HG03066 (cell line): ENCODE data around the gene TNFSF9.
"Not testable (repeated sequence)": the region's sequence is repeated elsewhere in the genome, so short reads cannot be mapped to it uniquely, and the experiment has no call there.

Experiments
- ATAC-seq: cut with Tn5 transposase; IDR thresholded peaks from one replicate; pipeline ENCODE4 v1.9.1; 2021; ENCODE audit warnings: low read depth; ENCODE audit not compliant: unreplicated experiment

The TNFSF9 gene

GRCh38 chr19:6531163-6531955, 533 bp downstream of the TNFSF9 start:
- ATAC-seq = no peak

- no peak for ATAC-seq
Measured at GRCh38 chr19:6531956-6532243, 1.1 kb downstream of the TNFSF9 start.

GRCh38 chr19:6532244-6532999, 1.6 kb downstream of the TNFSF9 start:
- ATAC-seq = no peak

- no peak for ATAC-seq
Measured at GRCh38 chr19:6533000-6533328, 2.1 kb downstream of the TNFSF9 start.

- no peak for ATAC-seq
Measured at GRCh38 chr19:6533746-6534418, 3.1 kb downstream of the TNFSF9 start.

GRCh38 chr19:6534451-6535093, 3.7 kb downstream of the TNFSF9 start:
- ATAC-seq = no peak

- ATAC-seq = no peak
Measured at GRCh38 chr19:6535558-6536137, 4.8 kb downstream of the TNFSF9 start.

- ATAC-seq = no peak
Measured at GRCh38 chr19:6539514-6539913, 8.7 kb downstream of the TNFSF9 start.

- ATAC-seq = no peak
Measured at GRCh38 chr19:6540918-6541689, 10.3 kb downstream of the TNFSF9 start.

GRCh38 chr19:6543866-6544347, 13.1 kb downstream of the TNFSF9 start:
- ATAC-seq = no peak

- ATAC-seq = not testable (repeated sequence)
Measured at GRCh38 chr19:6550679-6551078, 19.9 kb downstream of the TNFSF9 start.

GRCh38 chr19:6551091-6551490, 20.3 kb downstream of the TNFSF9 start:
- ATAC-seq = no peak

- no peak for ATAC-seq
Measured at GRCh38 chr19:6551607-6552450, 21.0 kb downstream of the TNFSF9 start.

- ATAC-seq = no peak
Measured at GRCh38 chr19:6556043-6556449, 25.2 kb downstream of the TNFSF9 start.

- no peak for ATAC-seq
Measured at GRCh38 chr19:6556480-6557195, 25.8 kb downstream of the TNFSF9 start.

GRCh38 chr19:6562437-6562836, 31.6 kb downstream of the TNFSF9 start:
- ATAC-seq = not testable (repeated sequence)

GRCh38 chr19:6564393-6564792, 33.6 kb downstream of the TNFSF9 start:
- ATAC-seq = no peak

- ATAC-seq = not testable (repeated sequence)
Measured at GRCh38 chr19:6566727-6567126, 35.9 kb downstream of the TNFSF9 start.
